GM12878 (cell line): Measurements from ENCODE around the gene PCDHGC3. TPM values are rescaled to one million over a fixed set of nuclear protein-coding genes. Genes with fewer than 3 reads are reported as not detected.

Experiments
- ASH2L ChIP-seq: fragments of 300-600, 200-600 bp; sonication (generic); IDR thresholded peaks from 2 replicates; pipeline ENCODE4 v1.6.1; 2017; ENCODE audit warnings: low read depth, mild to moderate bottlenecking, borderline replicate concordance
- CBX3 ChIP-seq: fragments of 200-600 bp; sonication (generic); IDR thresholded peaks from 2 replicates; pipeline ENCODE4 v1.6.1; 2016; ENCODE audit warnings: low read depth, borderline replicate concordance
- CEBPB ChIP-seq, 2 experiments: fragments of 150-350 bp in 1 of 2; IDR thresholded peaks; 2 replicates each; pipeline ENCODE4 v1.6.1; 2012 to 2014; ENCODE audit warnings: low read depth in 2 of 2, low read length in 2 of 2, borderline replicate concordance in 1 of 2, inconsistent platforms in 1 of 2
- CHD1 ChIP-seq: IDR thresholded peaks from 2 replicates; pipeline ENCODE4 v1.6.1; 2012; ENCODE audit warnings: low read depth, low read length, improper control_type of control experiment
- EED ChIP-seq: sonication (generic); IDR thresholded peaks from 2 replicates; pipeline ENCODE4 v1.6.1; 2016; ENCODE audit warnings: antibody characterized with exemption, low read depth
- ESRRA ChIP-seq: IDR thresholded peaks from 2 replicates; pipeline ENCODE4 v1.6.1; 2012; ENCODE audit warnings: mild to moderate bottlenecking, low read length, improper control_type of control experiment
- GATAD2B ChIP-seq: fragments of 450-650 bp; conservative IDR thresholded peaks from 2 replicates; pipeline ENCODE4 v1.6.1; 2017; ENCODE audit warnings: low read depth, mild to moderate bottlenecking, moderate library complexity
- HCFC1 ChIP-seq: fragments of 150-350 bp; IDR thresholded peaks from 2 replicates; pipeline ENCODE4 v1.6.1; 2014; ENCODE audit warnings: low read length
- MYC ChIP-seq: IDR thresholded peaks from 2 replicates; pipeline ENCODE4 v1.6.1; 2011; ENCODE audit warnings: mild to moderate bottlenecking, low read length, moderate library complexity, inconsistent platforms; ENCODE audit not compliant: insufficient read depth, insufficient replicate concordance, insufficient read length, severe bottlenecking
- NFIC ChIP-seq: IDR thresholded peaks from 2 replicates; pipeline ENCODE4 v1.6.1; 2012; ENCODE audit warnings: low read depth, mild to moderate bottlenecking, inconsistent platforms, low read length, moderate library complexity
- NR2F1 ChIP-seq: fragments of 450-650 bp; conservative IDR thresholded peaks from 2 replicates; pipeline ENCODE4 v1.6.1; 2017; ENCODE audit warnings: mild to moderate bottlenecking
- SMAD5 ChIP-seq: IDR thresholded peaks from 2 replicates; pipeline ENCODE4 v1.6.1; 2016; ENCODE audit warnings: antibody characterized with exemption, low read depth
- SRF ChIP-seq, 2 experiments: IDR thresholded peaks; 2 replicates each; pipeline ENCODE4 v1.6.1; 2011; ENCODE audit warnings: low read depth in 2 of 2, low read length in 2 of 2, mild to moderate bottlenecking in 1 of 2, moderate library complexity in 1 of 2
- ZBTB11 ChIP-seq: fragments of 450-650 bp; formaldehyde crosslinking; IDR thresholded peaks from 2 replicates; pipeline ENCODE4 v1.5.0; 2022; ENCODE audit warnings: mild to moderate bottlenecking, missing genetic modification characterization
- ZNF274 ChIP-seq: IDR thresholded peaks from one replicate; pipeline ENCODE4 v1.8.0; 2011; ENCODE audit not compliant: insufficient read length, insufficient read depth
- polyA plus RNA-seq, 11 experiments: library from polyadenylated mRNA; depleted of rRNA in 4 of 11; unstranded in 6 of 11; stranded (reverse) in 5 of 11; fragments of >200 nt; fragmentation: Nextera tagmentation in 4 of 11; fragmentation: Illumina TruSeq in 1 of 11; extraction: Ambion mirVana in 4 of 11; extraction: Trizol in 1 of 11; gene quantifications; 1 replicate in 1 of 11; 2 replicates in 10 of 11; pipeline versions ENCODE4 v1.2.1 to v1.2.3, GENCODE V29; 2011 to 2016; ENCODE audit warnings: inconsistent platforms in 2 of 11, missing spikeins in 2 of 11, low read depth in 1 of 11
- total RNA-seq, 4 experiments: library from RNA; depleted of rRNA in 3 of 4; stranded (reverse); fragments of >200 nt in 3 of 4; fragmentation: Illumina TruSeq in 1 of 4; extraction: Trizol in 1 of 4; gene quantifications; 2 replicates each; pipeline versions ENCODE4 v1.2.1 to v1.2.3, GENCODE V29; 2013 to 2021

Gene PCDHGC3
- total and polyA plus RNA-seq, 10 of the 15 experiments (the other 5 are each of a cell fraction or from before 2014, with no cell fraction given): 0.53 to 22.1 (median 12.0) TPM

- TF ChIP-seq ZBTB11 (CRISPR knock-in tag) (no peak), NR2F1 (no peak), HCFC1 (no peak), CEBPB (IDR thresholded peaks at IDR 0.05; ENCODE audit: borderline replicate concordance in 1 of 2, low read depth in 2 of 2, low read length in 2 of 2) (no peak), SMAD5 (no peak), ESRRA (no peak), CHD1 (no peak), CBX3 (no peak), ZNF274 (no peak), NFIC (no peak), GATAD2B (no peak), EED (no peak), SRF (IDR thresholded peaks at IDR 0.05; ENCODE audit: low read depth in 2 of 2, low read length in 2 of 2) (no peak), MYC (no peak), ASH2L (no peak)
Observed at GRCh38 chr5:141512911-141513626, 37.3 kb downstream of the PCDHGC3 start (continued).
